SK-N-SH (cell line): Measurements from ENCODE around the gene TPRA1. TPM values are rescaled to one million over a fixed set of nuclear protein-coding genes. Genes with fewer than 3 reads are reported as not detected.
"Not testable (repeated sequence)": the region's sequence is repeated elsewhere in the genome, so short reads cannot be mapped to it uniquely, and the experiment has no call there.

Experiments
- CTCF ChIA-PET: fragments of 300-600, 350-600 bp; formaldehyde crosslinking; extraction: SDS; loops from one replicate; lab custom pipeline; 2021; lab: Yijun Ruan, JAX
- POLR2A ChIA-PET: fragments of 350-600 bp; sonication (Branson Sonifier 250); formaldehyde crosslinking; extraction: SDS; loops from one replicate; lab custom pipeline; 2020; ENCODE audit warnings: antibody characterized with exemption, inconsistent platforms; lab: Yijun Ruan, JAX
- DNase-seq: peaks from one replicate; pipeline ENCODE4 v3.0.0; 2012
- H2AFZ ChIP-seq: fragments of 200-600 bp; sonication (generic); 2 replicates; pipeline ENCODE4 v1.8.1; 2016; ENCODE audit warnings: antibody characterized with exemption, mild to moderate bottlenecking, low read depth
- H3F3A ChIP-seq: fragments of 200-600 bp; sonication (generic); replicated peaks from 2 replicates; pipeline ENCODE3; 2016; ENCODE audit warnings: antibody characterized with exemption, mild to moderate bottlenecking; ENCODE audit not compliant: insufficient read depth
- H3K27ac ChIP-seq, 2 experiments: fragments of 200-500 bp in 1 of 2; fragments of 200-600 bp in 1 of 2; sonication (Bioruptor generic) in 1 of 2; sonication (generic), shearing (Covaris generic) in 1 of 2; 2 replicates each; pipeline versions ENCODE4 v1.5.1 to v1.6.1; 2014 to 2016; ENCODE audit warnings: low read depth in 2 of 2, inconsistent platforms in 1 of 2, low read length in 1 of 2, mild to moderate bottlenecking in 1 of 2, mixed read lengths in 1 of 2
- H3K27me3 ChIP-seq: fragments of 200-600 bp; sonication (generic), shearing (Covaris generic); 2 replicates; pipeline ENCODE4 v1.6.1; 2016; ENCODE audit warnings: mixed run types; ENCODE audit not compliant: insufficient read depth
- H3K36me3 ChIP-seq, 2 experiments: fragments of 200-500 bp in 1 of 2; fragments of 200-600 bp in 1 of 2; sonication (Bioruptor generic) in 1 of 2; sonication (generic) in 1 of 2; replicated peaks in 1 of 2; 2 replicates each; pipeline versions ENCODE3 to v1.5.1; 2014 to 2016; ENCODE audit warnings: low read length in 1 of 2, mild to moderate bottlenecking in 1 of 2; ENCODE audit not compliant: insufficient read depth in 2 of 2, control insufficient read depth in 1 of 2
- H3K4me1 ChIP-seq, 2 experiments: fragments of 200-500 bp in 1 of 2; fragments of 200-600 bp in 1 of 2; sonication (Bioruptor generic) in 1 of 2; sonication (generic), shearing (Covaris generic) in 1 of 2; 2 replicates each; pipeline versions ENCODE4 v1.5.1 to v1.6.1; 2014 to 2016; ENCODE audit warnings: low read depth in 1 of 2, low read length in 1 of 2, mixed run types in 1 of 2; ENCODE audit not compliant: insufficient read depth in 2 of 2, control insufficient read depth in 1 of 2
- H3K4me2 ChIP-seq: fragments of 200-600 bp; sonication (generic), shearing (Covaris generic); 2 replicates; pipeline ENCODE4 v1.6.1; 2017; ENCODE audit warnings: mixed run types
- H3K4me3 ChIP-seq, 2 experiments: fragments of 200-500 bp in 1 of 2; fragments of 200-600 bp in 1 of 2; sonication (Bioruptor generic) in 1 of 2; sonication (generic), shearing (Covaris generic) in 1 of 2; 2 replicates each; pipeline versions ENCODE4 v1.5.1 to v1.8.1; 2014 to 2016; ENCODE audit warnings: low read depth in 2 of 2, inconsistent platforms in 1 of 2, low read length in 1 of 2, mild to moderate bottlenecking in 1 of 2, mixed read lengths in 1 of 2, moderate library complexity in 1 of 2
- H3K79me2 ChIP-seq: fragments of 200-600 bp; sonication (generic); 2 replicates; pipeline ENCODE4 v1.8.1; 2017; ENCODE audit warnings: mild to moderate bottlenecking; ENCODE audit not compliant: insufficient read depth
- H3K9ac ChIP-seq: fragments of 200-600 bp; sonication (generic); 2 replicates; pipeline ENCODE4 v1.6.1; 2017; ENCODE audit warnings: mixed run types
- H3K9me2 ChIP-seq: fragments of 200-600 bp; sonication (generic); 2 replicates; pipeline ENCODE4 v1.6.1; 2017; ENCODE audit warnings: mixed run types
- H3K9me3 ChIP-seq: fragments of 200-600 bp; sonication (generic); 2 replicates; pipeline ENCODE4 v1.6.1; 2017; ENCODE audit warnings: mixed run types, mild to moderate bottlenecking, moderate library complexity
- H4K20me1 ChIP-seq: fragments of 200-600 bp; sonication (generic); 2 replicates; pipeline ENCODE4 v1.6.1; 2017; ENCODE audit warnings: mild to moderate bottlenecking, mixed run types; ENCODE audit not compliant: insufficient read depth
- EP300 ChIP-seq, 2 experiments: IDR thresholded peaks; 2 replicates each; pipeline versions ENCODE4 v1.4.0 to v1.6.1; 2012; ENCODE audit warnings: borderline replicate concordance in 1 of 2, low read depth in 1 of 2, low read length in 1 of 2
- FOXJ3 ChIP-seq: sonication (generic); formaldehyde crosslinking; IDR thresholded peaks from 2 replicates; pipeline ENCODE4 v1.5.1; 2020; ENCODE audit warnings: mild to moderate bottlenecking, missing genetic modification reagents
- GABPA ChIP-seq: IDR thresholded peaks from 2 replicates; pipeline ENCODE4 v1.4.0; 2012; ENCODE audit warnings: low read depth, mild to moderate bottlenecking
- JUND ChIP-seq: IDR thresholded peaks from 2 replicates; pipeline ENCODE4 v1.4.0; 2012
- MAX ChIP-seq: IDR thresholded peaks from 2 replicates; pipeline ENCODE4 v1.4.0; 2012; ENCODE audit warnings: low read depth
- MEF2A ChIP-seq: IDR thresholded peaks from 2 replicates; pipeline ENCODE4 v1.4.0; 2012; ENCODE audit warnings: low read depth, borderline replicate concordance
- NFIC ChIP-seq: IDR thresholded peaks from 2 replicates; pipeline ENCODE4 v1.4.0; 2012; ENCODE audit warnings: borderline replicate concordance
- POLR2AphosphoS5 ChIP-seq: IDR thresholded peaks from 2 replicates; pipeline ENCODE4 v1.6.1; 2012; ENCODE audit warnings: low read depth, low read length
- RAD21 ChIP-seq: IDR thresholded peaks from 2 replicates; pipeline ENCODE4 v1.6.1; 2012; ENCODE audit warnings: mild to moderate bottlenecking, low read length
- RCOR1 ChIP-seq: fragments of 150-350 bp; IDR thresholded peaks from 2 replicates; pipeline ENCODE4 v1.6.1; 2017; ENCODE audit warnings: antibody characterized with exemption, low read length
- RFX5 ChIP-seq: IDR thresholded peaks from 2 replicates; pipeline ENCODE4 v1.6.1; 2012; ENCODE audit warnings: mild to moderate bottlenecking, improper control_type of control experiment, low read length
- RXRA ChIP-seq: IDR thresholded peaks from 2 replicates; pipeline ENCODE4 v1.4.0; 2012; ENCODE audit warnings: low read depth, mild to moderate bottlenecking, borderline replicate concordance
- SIN3A ChIP-seq: IDR thresholded peaks from 2 replicates; pipeline ENCODE4 v1.6.1; 2012; ENCODE audit warnings: low read depth, mild to moderate bottlenecking, low read length, moderate library complexity, borderline replicate concordance
- TCF12 ChIP-seq: IDR thresholded peaks from 2 replicates; pipeline ENCODE4 v1.4.0; 2012
- TEAD4 ChIP-seq: IDR thresholded peaks from 2 replicates; pipeline ENCODE4 v1.4.0; 2012; ENCODE audit warnings: mild to moderate bottlenecking, borderline replicate concordance; ENCODE audit not compliant: insufficient read depth
- USF1 ChIP-seq: IDR thresholded peaks from 2 replicates; pipeline ENCODE4 v1.4.0; 2012; ENCODE audit warnings: low read depth, borderline replicate concordance
- YY1 ChIP-seq: IDR thresholded peaks from 2 replicates; pipeline ENCODE4 v1.4.0; 2012; ENCODE audit warnings: low read depth, mild to moderate bottlenecking
- WGBS: methylation state at CpG from one replicate; pipeline ENCODE4 v1.1.6; 2017; ENCODE audit warnings: low lambda C conversion rate; 5-methylcytosine and 5-hydroxymethylcytosine counted together
- polyA plus RNA-seq, 3 experiments: library from polyadenylated mRNA; depleted of rRNA; stranded (reverse); fragments of >200 nt; gene quantifications; 2 replicates each; pipeline ENCODE4 v1.2.3, GENCODE V29; 2012
- TF ChIP-seq, protein P1 (sequence below): IDR thresholded peaks from 2 replicates; pipeline ENCODE4 v1.6.1; 2012; ENCODE audit warnings: mild to moderate bottlenecking, low read depth, low read length, moderate library complexity
- TF ChIP-seq, protein P2 (sequence below): IDR thresholded peaks from 2 replicates; pipeline ENCODE4; 2012

Gene TPRA1
- polyA plus RNA-seq, 1 of the 3 experiments (the other 2 are of a cell fraction), result 26.3 TPM

DNA sequence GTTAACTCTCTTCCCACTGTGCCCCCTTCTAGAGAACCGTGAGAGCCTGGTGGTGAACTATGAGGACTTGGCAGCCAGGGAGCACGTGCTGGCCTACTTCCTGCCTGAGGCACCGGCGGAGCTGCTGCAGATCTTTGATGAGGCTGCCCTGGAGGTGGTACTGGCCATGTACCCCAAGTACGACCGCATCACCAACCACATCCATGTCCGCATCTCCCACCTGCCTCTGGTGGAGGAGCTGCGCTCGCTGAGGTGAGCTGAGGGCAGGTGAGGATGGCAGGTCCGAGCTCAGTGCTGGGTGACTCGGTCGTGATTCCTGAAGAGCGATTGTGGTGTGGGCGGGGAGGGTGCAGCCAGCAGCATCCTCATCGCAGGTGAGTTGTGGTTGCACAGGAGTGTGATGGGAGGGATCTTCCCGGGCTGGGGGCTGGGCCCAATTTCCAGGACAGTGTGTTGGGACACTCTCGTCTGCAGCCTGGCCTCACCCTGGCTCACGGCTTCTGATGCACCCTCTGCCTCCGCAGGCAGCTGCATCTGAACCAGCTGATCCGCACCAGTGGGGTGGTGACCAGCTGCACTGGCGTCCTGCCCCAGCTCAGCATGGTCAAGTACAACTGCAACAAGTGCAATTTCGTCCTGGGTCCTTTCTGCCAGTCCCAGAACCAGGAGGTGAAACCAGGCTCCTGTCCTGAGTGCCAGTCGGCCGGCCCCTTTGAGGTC is 15.7 kb upstream of the TPRA1 start:
- no peaks in the 10 kb centered on the region for H3K4me1 ChIP-seq
- no peak overlapping the region for H2AFZ ChIP-seq
- ChIA-PET POLR2A (interaction anchor here (1.3 kb wide), 1 partner anchor 14 kb away, joined by 5 read pairs; no protein-coding TSS in a partner anchor), CTCF (interaction anchor here (0.7 to 1.3 kb wide), 5 partner anchors 15 to 1129 kb away, joined by 3 to 7 read pairs (median 3); partner anchors contain the start of gene TPRA1)
- peaks cover 6% of the 10 kb centered on the region; the same call in 1 of the 2 replicates for H3K79me2 ChIP-seq
- DNase-seq, result no peak
- WGBS, result over 99% methylated on average over 14 of the region's 24 CpGs
- no peaks in the 10 kb centered on the region for H3K9me2 ChIP-seq
- H3K27ac ChIP-seq, result no peak overlapping the region
- H3K36me3 ChIP-seq, result peaks cover 14 to 52% of the 10 kb centered on the region in 2 experiments
- H4K20me1 ChIP-seq, result no peaks in the 10 kb centered on the region
- no peak overlapping the region for H3K4me2 ChIP-seq
- no peak overlapping the region for H3K4me3 ChIP-seq
- H3K9me3 ChIP-seq, result no peaks in the 10 kb centered on the region
- no peaks in the 10 kb centered on the region for H3K27me3 ChIP-seq
- no peak for TF ChIP-seq MEF2A
- no peak for TF ChIP-seq NFIC
- TF ChIP-seq SIN3A, result no peak
- no peak for TF ChIP-seq FOXJ3 (CRISPR knock-in tag)
- TF ChIP-seq RAD21, result no peak
- no peak for TF ChIP-seq RFX5
- no peak for TF ChIP-seq YY1
- TF ChIP-seq RCOR1, result no peak
- no peak for TF ChIP-seq JUND
- TF ChIP-seq GABPA, result no peak
- TF ChIP-seq, protein P1, sequence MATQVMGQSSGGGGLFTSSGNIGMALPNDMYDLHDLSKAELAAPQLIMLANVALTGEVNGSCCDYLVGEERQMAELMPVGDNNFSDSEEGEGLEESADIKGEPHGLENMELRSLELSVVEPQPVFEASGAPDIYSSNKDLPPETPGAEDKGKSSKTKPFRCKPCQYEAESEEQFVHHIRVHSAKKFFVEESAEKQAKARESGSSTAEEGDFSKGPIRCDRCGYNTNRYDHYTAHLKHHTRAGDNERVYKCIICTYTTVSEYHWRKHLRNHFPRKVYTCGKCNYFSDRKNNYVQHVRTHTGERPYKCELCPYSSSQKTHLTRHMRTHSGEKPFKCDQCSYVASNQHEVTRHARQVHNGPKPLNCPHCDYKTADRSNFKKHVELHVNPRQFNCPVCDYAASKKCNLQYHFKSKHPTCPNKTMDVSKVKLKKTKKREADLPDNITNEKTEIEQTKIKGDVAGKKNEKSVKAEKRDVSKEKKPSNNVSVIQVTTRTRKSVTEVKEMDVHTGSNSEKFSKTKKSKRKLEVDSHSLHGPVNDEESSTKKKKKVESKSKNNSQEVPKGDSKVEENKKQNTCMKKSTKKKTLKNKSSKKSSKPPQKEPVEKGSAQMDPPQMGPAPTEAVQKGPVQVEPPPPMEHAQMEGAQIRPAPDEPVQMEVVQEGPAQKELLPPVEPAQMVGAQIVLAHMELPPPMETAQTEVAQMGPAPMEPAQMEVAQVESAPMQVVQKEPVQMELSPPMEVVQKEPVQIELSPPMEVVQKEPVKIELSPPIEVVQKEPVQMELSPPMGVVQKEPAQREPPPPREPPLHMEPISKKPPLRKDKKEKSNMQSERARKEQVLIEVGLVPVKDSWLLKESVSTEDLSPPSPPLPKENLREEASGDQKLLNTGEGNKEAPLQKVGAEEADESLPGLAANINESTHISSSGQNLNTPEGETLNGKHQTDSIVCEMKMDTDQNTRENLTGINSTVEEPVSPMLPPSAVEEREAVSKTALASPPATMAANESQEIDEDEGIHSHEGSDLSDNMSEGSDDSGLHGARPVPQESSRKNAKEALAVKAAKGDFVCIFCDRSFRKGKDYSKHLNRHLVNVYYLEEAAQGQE, result no peak
- no peak for TF ChIP-seq TEAD4
- no peak for TF ChIP-seq RXRA
- TF ChIP-seq USF1, result no peak
- no peak for TF ChIP-seq MAX
- TF ChIP-seq, protein P2, sequence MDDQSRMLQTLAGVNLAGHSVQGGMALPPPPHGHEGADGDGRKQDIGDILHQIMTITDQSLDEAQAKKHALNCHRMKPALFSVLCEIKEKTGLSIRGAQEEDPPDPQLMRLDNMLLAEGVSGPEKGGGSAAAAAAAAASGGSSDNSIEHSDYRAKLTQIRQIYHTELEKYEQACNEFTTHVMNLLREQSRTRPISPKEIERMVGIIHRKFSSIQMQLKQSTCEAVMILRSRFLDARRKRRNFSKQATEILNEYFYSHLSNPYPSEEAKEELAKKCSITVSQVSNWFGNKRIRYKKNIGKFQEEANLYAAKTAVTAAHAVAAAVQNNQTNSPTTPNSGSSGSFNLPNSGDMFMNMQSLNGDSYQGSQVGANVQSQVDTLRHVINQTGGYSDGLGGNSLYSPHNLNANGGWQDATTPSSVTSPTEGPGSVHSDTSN, result no peak
- TF ChIP-seq TCF12, result no peak
- no peak for TF ChIP-seq EP300 (IDR thresholded peaks at IDR 0.05; ENCODE audit: borderline replicate concordance in 1 of 2, low read depth in 1 of 2, low read length in 1 of 2)
- TF ChIP-seq POLR2AphosphoS5, result no peak
- no peaks in the 10 kb centered on the region for H3F3A ChIP-seq
- no peak overlapping the region for H3K9ac ChIP-seq

GRCh38 chr3:127605547-127605946 is 15.0 kb upstream of the TPRA1 start:
- H3F3A ChIP-seq, H3K9ac ChIP-seq, DNase-seq, H3K4me3 ChIP-seq, H2AFZ ChIP-seq, H3K4me1 ChIP-seq, POLR2A ChIA-PET, H3K27me3 ChIP-seq, H3K4me2 ChIP-seq, H4K20me1 ChIP-seq, H3K27ac ChIP-seq, H3K9me2 ChIP-seq, H3K9me3 ChIP-seq: not testable (repeated sequence)
- H3K79me2 ChIP-seq, result peaks cover 12% of the 10 kb centered on the region; the same call in 1 of the 2 replicates
- H3K36me3 ChIP-seq, result peaks cover 8 to 51% of the 10 kb centered on the region in 2 experiments
- 97% methylated on average over 6 of the region's 7 CpGs for WGBS
- CTCF ChIA-PET, result interaction anchor here (0.7 to 1.3 kb wide), 4 partner anchors 15 to 1130 kb away, joined by 3 to 6 read pairs (median 3); partner anchors contain the start of gene TPRA1
